Caco-2 (cell line): ENCODE measurements around the gene KLHL29. TPM values are rescaled to one million over a fixed set of nuclear protein-coding genes. Genes with fewer than 3 reads are reported as not detected.

Source experiments
- BruUV-seq: library from RNA; stranded (reverse); fragments of 400-500 nt; replicated peaks from 2 replicates; lab custom pipeline; 2021; lab: Mats Ljungman, UMichigan
- CTCF ChIA-PET: fragments of 300-600 bp; sonication (Branson Sonifier 250); formaldehyde crosslinking; loops from one replicate; lab custom pipeline; 2022; ENCODE audit warnings: antibody characterized with exemption; lab: Charles Lee
- POLR2A ChIA-PET: fragments of 300-600 bp; sonication (Branson Sonifier 250); formaldehyde crosslinking; loops from one replicate; lab custom pipeline; 2022; ENCODE audit warnings: antibody characterized with exemption; lab: Charles Lee
- DNase-seq, 2 experiments: peaks; one replicate each; pipeline versions ENCODE4 v3.0.0 to v3.0.0-alpha.2; 2020 to 2022
- H3K27me3 ChIP-seq: replicated peaks from 2 replicates; pipeline ENCODE4 v1.6.0; 2011; ENCODE audit warnings: low read length; ENCODE audit not compliant: control insufficient read depth, insufficient read depth
- H3K36me3 ChIP-seq: 2 replicates; pipeline ENCODE4 v1.5.1; 2011; ENCODE audit warnings: low read length; ENCODE audit not compliant: control insufficient read depth, insufficient read depth
- H3K4me1 ChIP-seq: fragments of 250-450 bp; sonication (Bioruptor Pico); 2 replicates; pipeline ENCODE4 v1.5.1; 2020; ENCODE audit warnings: mild to moderate bottlenecking
- H3K4me3 ChIP-seq: 2 replicates; pipeline ENCODE4 v1.5.1; 2011; ENCODE audit warnings: low read depth, mild to moderate bottlenecking, control low read depth, low read length
- H3K9me3 ChIP-seq: fragments of 250-450 bp; sonication (Bioruptor Pico); 2 replicates; pipeline ENCODE4 v1.5.1; 2020; ENCODE audit warnings: mild to moderate bottlenecking, moderate library complexity
- H3K27ac Mint-ChIP-seq: one replicate; pipeline ENCODE4 v1.8.0; 2022; ENCODE audit warnings: mixed read lengths; ENCODE audit not compliant: unreplicated experiment
- H3K27me3 Mint-ChIP-seq: one replicate; pipeline ENCODE4 v1.8.0; 2022; ENCODE audit warnings: mixed read lengths; ENCODE audit not compliant: insufficient read depth, unreplicated experiment
- H3K36me3 Mint-ChIP-seq: one replicate; pipeline ENCODE4 v1.8.0; 2022; ENCODE audit warnings: mild to moderate bottlenecking, mixed read lengths; ENCODE audit not compliant: insufficient read depth, unreplicated experiment
- H3K4me1 Mint-ChIP-seq: one replicate; pipeline ENCODE4 v1.8.0; 2022; ENCODE audit warnings: low read depth, mixed read lengths; ENCODE audit not compliant: unreplicated experiment
- H3K4me3 Mint-ChIP-seq: one replicate; pipeline ENCODE4 v1.8.0; 2022; ENCODE audit warnings: mild to moderate bottlenecking, moderate library complexity, mixed read lengths; ENCODE audit not compliant: unreplicated experiment
- H3K9me3 Mint-ChIP-seq: one replicate; pipeline ENCODE4 v1.8.0; 2022; ENCODE audit warnings: mixed read lengths; ENCODE audit not compliant: unreplicated experiment
- CTCF ChIP-seq, 2 experiments: fragments of 200-600 bp in 1 of 2; IDR thresholded peaks; 1 replicate in 1 of 2; 2 replicates in 1 of 2; pipeline versions ENCODE4 v1.5.1 to v1.8.0; 2011 to 2022; ENCODE audit warnings: antibody characterized with exemption in 1 of 2, control low read depth in 1 of 2, inconsistent platforms in 1 of 2, low read depth in 1 of 2, low read length in 1 of 2, mild to moderate bottlenecking in 1 of 2, moderate library complexity in 1 of 2; ENCODE audit not compliant: insufficient read depth in 1 of 2, severe bottlenecking in 1 of 2, unreplicated experiment in 1 of 2
- intact Hi-C: fragments of 100-400 bp; cut with micrococcal nuclease; formaldehyde crosslinking; loops from one replicate; pipeline ENCODE4 v1.10.0; 2022; ENCODE audit not compliant: unreplicated experiment
- total RNA-seq: library from RNA; stranded (reverse); gene quantifications from 2 replicates; pipeline ENCODE4 v1.2.3, GENCODE V29; 2022

KLHL29 gene
- total RNA-seq, 1 experiment from 2014 or later: 0.61 TPM

GRCh38 chr2:23399674-23400261 is 14.8 kb downstream of the KLHL29 start:
- intact Hi-C loops: loop anchor here (5.0 kb wide), 1 partner anchor 63 kb away; no protein-coding TSS in a partner anchor
- peaks cover 6% of the 10 kb centered on the region for H3K27me3 Mint-ChIP-seq
- Histone ChIP-seq H3K36me3 (no peaks in the 10 kb centered on the region), H3K27me3 (no peaks in the 10 kb centered on the region; the same call in none of the 2 replicates), H3K9me3 (no peaks in the 10 kb centered on the region), H3K4me3 (no peak overlapping the region), H3K4me1 (no peaks in the 10 kb centered on the region)
- H3K27ac Mint-ChIP-seq: no peak overlapping the region
- DNase-seq: no peak
- H3K4me1 Mint-ChIP-seq: no peaks in the 10 kb centered on the region
- ChIA-PET POLR2A (no interaction called here), CTCF (no interaction called here)
- H3K9me3 Mint-ChIP-seq: no peaks in the 10 kb centered on the region
- H3K4me3 Mint-ChIP-seq: no peak overlapping the region
- TF ChIP-seq CTCF (IDR thresholded peaks at IDR 0.05; ENCODE audit: insufficient read depth in 1 of 2, low read depth in 1 of 2, low read length in 1 of 2, severe bottlenecking in 1 of 2, unreplicated experiment in 1 of 2): peak in 1 of 2 experiments; percentile 16
- no TSS peak for BruUV-seq
- H3K36me3 Mint-ChIP-seq: no peaks in the 10 kb centered on the region

GRCh38 chr2:23400703-23401102 is 15.7 kb downstream of the KLHL29 start:
- no peak overlapping the region for H3K27ac Mint-ChIP-seq
- TF ChIP-seq CTCF (IDR thresholded peaks at IDR 0.05; ENCODE audit: insufficient read depth in 1 of 2, low read depth in 1 of 2, low read length in 1 of 2, severe bottlenecking in 1 of 2, unreplicated experiment in 1 of 2): no peak
- H3K9me3 Mint-ChIP-seq: no peaks in the 10 kb centered on the region
- Histone ChIP-seq H3K27me3 (no peaks in the 10 kb centered on the region; the same call in none of the 2 replicates), H3K4me1 (no peaks in the 10 kb centered on the region), H3K9me3 (no peaks in the 10 kb centered on the region), H3K36me3 (no peaks in the 10 kb centered on the region), H3K4me3 (no peak overlapping the region)
- no TSS peak for BruUV-seq
- intact Hi-C loops: loop anchor here (5.0 kb wide), 1 partner anchor 62 kb away; no protein-coding TSS in a partner anchor
- no peaks in the 10 kb centered on the region for H3K36me3 Mint-ChIP-seq
- no peak for DNase-seq
- H3K4me1 Mint-ChIP-seq: no peaks in the 10 kb centered on the region
- H3K27me3 Mint-ChIP-seq: peaks cover 6% of the 10 kb centered on the region
- H3K4me3 Mint-ChIP-seq: no peak overlapping the region
- CTCF ChIA-PET: no interaction called here
- POLR2A ChIA-PET: no interaction called here

GRCh38 chr2:23401427-23402204 is 16.6 kb downstream of the KLHL29 start:
- POLR2A ChIA-PET: no interaction called here
- Mint-ChIP-seq H3K27ac (no peak overlapping the region), H3K36me3 (no peaks in the 10 kb centered on the region), H3K9me3 (no peaks in the 10 kb centered on the region), H3K4me3 (no peak overlapping the region), H3K27me3 (peaks cover 6% of the 10 kb centered on the region), H3K4me1 (no peaks in the 10 kb centered on the region)
- Histone ChIP-seq H3K9me3 (no peaks in the 10 kb centered on the region), H3K4me3 (no peak overlapping the region), H3K36me3 (no peaks in the 10 kb centered on the region), H3K27me3 (no peaks in the 10 kb centered on the region; the same call in 1 of the 2 replicates), H3K4me1 (no peaks in the 10 kb centered on the region)
- CTCF ChIA-PET: no interaction called here
- intact Hi-C loops: loop anchor here (5.0 kb wide), 1 partner anchor 61 kb away; no protein-coding TSS in a partner anchor
- no peak for TF ChIP-seq CTCF (IDR thresholded peaks at IDR 0.05; ENCODE audit: insufficient read depth in 1 of 2, low read depth in 1 of 2, low read length in 1 of 2, severe bottlenecking in 1 of 2, unreplicated experiment in 1 of 2)
- BruUV-seq: no TSS peak
- no peak for DNase-seq
